HepG2 (cell line): ENCODE results near the gene TTC17. TPM values are rescaled to one million over a fixed set of nuclear protein-coding genes. Genes with fewer than 3 reads are reported as not detected.

ENCODE experiments used
- AGO2 ChIP-seq: fragments of 200-400 bp; formaldehyde crosslinking; optimal IDR thresholded peaks from 2 replicates; pipeline ENCODE3; 2017; ENCODE audit warnings: mild to moderate bottlenecking, low read depth, low read length, moderate library complexity
- ATF3 ChIP-seq: sonication (generic); formaldehyde crosslinking; IDR thresholded peaks from 2 replicates; pipeline ENCODE4 v1.4.0; 2020; ENCODE audit warnings: missing genetic modification reagents
- CBX1 ChIP-seq: IDR thresholded peaks from one replicate; pipeline ENCODE4 v1.6.1; 2016; ENCODE audit warnings: antibody characterized with exemption, low read depth
- DMTF1 ChIP-seq: sonication (generic); formaldehyde crosslinking; IDR thresholded peaks from 2 replicates; pipeline ENCODE4 v1.4.0; 2020; ENCODE audit warnings: mild to moderate bottlenecking, missing genetic modification reagents
- GZF1 ChIP-seq: sonication (generic); formaldehyde crosslinking; IDR thresholded peaks from 2 replicates; pipeline ENCODE4 v1.5.1; 2020; ENCODE audit warnings: mild to moderate bottlenecking, missing genetic modification reagents
- IKZF1 ChIP-seq: fragments of 450-650 bp; IDR thresholded peaks from 2 replicates; pipeline ENCODE4 v1.7.1; 2016
- NFIB ChIP-seq: sonication (generic); formaldehyde crosslinking; IDR thresholded peaks from 2 replicates; pipeline ENCODE4 v1.9.0; 2021; ENCODE audit warnings: missing genetic modification reagents, mild to moderate bottlenecking, borderline replicate concordance
- PAWR ChIP-seq: sonication (generic); formaldehyde crosslinking; IDR thresholded peaks from 2 replicates; pipeline ENCODE4 v1.4.0; 2020; ENCODE audit warnings: missing genetic modification reagents, mild to moderate bottlenecking, borderline replicate concordance
- RCOR2 ChIP-seq: IDR thresholded peaks from 2 replicates; pipeline ENCODE4 v1.6.1; 2016; ENCODE audit warnings: missing biosample characterization, missing genetic modification reagents
- RFX1 ChIP-seq: fragments of 450-650 bp; IDR thresholded peaks from 2 replicates; pipeline ENCODE4 v1.6.1; 2017
- RFX3 ChIP-seq: IDR thresholded peaks from 2 replicates; pipeline ENCODE4 v1.6.1; 2016; ENCODE audit warnings: missing biosample characterization, missing genetic modification reagents
- SATB2 ChIP-seq: sonication (generic); formaldehyde crosslinking; IDR thresholded peaks from 2 replicates; pipeline ENCODE4 v1.5.0; 2020; ENCODE audit warnings: missing genetic modification reagents
- SRSF4 ChIP-seq: fragments of 200-400 bp; formaldehyde crosslinking; IDR thresholded peaks from one replicate; pipeline ENCODE4 v1.6.1; 2018; ENCODE audit warnings: mild to moderate bottlenecking, low read depth, low read length, moderate library complexity; ENCODE audit not compliant: poor library complexity, severe bottlenecking
- SSRP1 ChIP-seq: IDR thresholded peaks from 2 replicates; pipeline ENCODE4 v1.6.1; 2016; ENCODE audit warnings: control low read depth
- TBP ChIP-seq: sonication (generic); formaldehyde crosslinking; IDR thresholded peaks from 2 replicates; pipeline ENCODE4 v1.5.0; 2020; ENCODE audit warnings: missing genetic modification reagents
- ZNF160 ChIP-seq: sonication (generic); formaldehyde crosslinking; IDR thresholded peaks from 2 replicates; pipeline ENCODE4 v1.8.0; 2022; ENCODE audit warnings: mild to moderate bottlenecking, inconsistent platforms, missing genetic modification reagents
- ZNF256 ChIP-seq: sonication (generic); formaldehyde crosslinking; conservative IDR thresholded peaks from 2 replicates; pipeline ENCODE4 v1.4.0; 2020; ENCODE audit warnings: missing genetic modification reagents
- ZNF556 ChIP-seq: sonication (generic); formaldehyde crosslinking; IDR thresholded peaks from 2 replicates; pipeline ENCODE4 v1.4.0; 2020; ENCODE audit warnings: mild to moderate bottlenecking, missing genetic modification reagents, borderline replicate concordance
- ZNF660 ChIP-seq: sonication (generic); formaldehyde crosslinking; IDR thresholded peaks from 2 replicates; pipeline ENCODE4 v1.5.1; 2020; ENCODE audit warnings: mild to moderate bottlenecking, low read depth, missing genetic modification reagents, borderline replicate concordance
- ZNF788 ChIP-seq: sonication (generic); formaldehyde crosslinking; IDR thresholded peaks from 2 replicates; pipeline ENCODE4 v1.5.0; 2020; ENCODE audit warnings: mild to moderate bottlenecking, missing genetic modification reagents, borderline replicate concordance
- ZSCAN20 ChIP-seq: sonication (generic); formaldehyde crosslinking; IDR thresholded peaks from 2 replicates; pipeline ENCODE4 v1.4.0; 2020; ENCODE audit warnings: missing genetic modification reagents, mild to moderate bottlenecking, borderline replicate concordance
- polyA plus RNA-seq, 8 experiments: library from polyadenylated mRNA; depleted of rRNA in 3 of 8; stranded (reverse) in 7 of 8; unstranded in 1 of 8; fragments of >200 nt; fragmentation: Illumina TruSeq in 4 of 8; extraction: Trizol in 4 of 8; gene quantifications; 2 replicates each; pipeline versions ENCODE4 v1.2.1 to v1.2.3, GENCODE V29; 2011 to 2016; ENCODE audit warnings: low read depth in 4 of 8, missing spikeins in 1 of 8, mixed read lengths in 1 of 8; ENCODE audit not compliant: insufficient read depth in 1 of 8
- total RNA-seq, 5 experiments: library from RNA; depleted of rRNA; stranded (reverse); fragments of >200 nt; fragmentation: Illumina TruSeq; extraction: Trizol; gene quantifications; 2 replicates each; pipeline ENCODE4 v1.2.3, GENCODE V29; 2016; ENCODE audit warnings: low read depth in 1 of 5
- TF ChIP-seq, protein P1 (sequence below): sonication (generic); formaldehyde crosslinking; IDR thresholded peaks from 2 replicates; pipeline ENCODE4 v1.4.0; 2020; ENCODE audit warnings: mild to moderate bottlenecking, missing genetic modification reagents, borderline replicate concordance
- TF ChIP-seq, protein P2 (sequence below): sonication (generic); formaldehyde crosslinking; IDR thresholded peaks from 2 replicates; pipeline ENCODE4 v1.4.0; 2020; ENCODE audit warnings: mild to moderate bottlenecking, missing genetic modification reagents

Gene TTC17
- total and polyA plus RNA-seq, 2 of the 13 experiments (the other 11 are each of a cell fraction or from before 2014, with no cell fraction given): 55.9 to 99.7 TPM

- TF ChIP-seq, protein P1, sequence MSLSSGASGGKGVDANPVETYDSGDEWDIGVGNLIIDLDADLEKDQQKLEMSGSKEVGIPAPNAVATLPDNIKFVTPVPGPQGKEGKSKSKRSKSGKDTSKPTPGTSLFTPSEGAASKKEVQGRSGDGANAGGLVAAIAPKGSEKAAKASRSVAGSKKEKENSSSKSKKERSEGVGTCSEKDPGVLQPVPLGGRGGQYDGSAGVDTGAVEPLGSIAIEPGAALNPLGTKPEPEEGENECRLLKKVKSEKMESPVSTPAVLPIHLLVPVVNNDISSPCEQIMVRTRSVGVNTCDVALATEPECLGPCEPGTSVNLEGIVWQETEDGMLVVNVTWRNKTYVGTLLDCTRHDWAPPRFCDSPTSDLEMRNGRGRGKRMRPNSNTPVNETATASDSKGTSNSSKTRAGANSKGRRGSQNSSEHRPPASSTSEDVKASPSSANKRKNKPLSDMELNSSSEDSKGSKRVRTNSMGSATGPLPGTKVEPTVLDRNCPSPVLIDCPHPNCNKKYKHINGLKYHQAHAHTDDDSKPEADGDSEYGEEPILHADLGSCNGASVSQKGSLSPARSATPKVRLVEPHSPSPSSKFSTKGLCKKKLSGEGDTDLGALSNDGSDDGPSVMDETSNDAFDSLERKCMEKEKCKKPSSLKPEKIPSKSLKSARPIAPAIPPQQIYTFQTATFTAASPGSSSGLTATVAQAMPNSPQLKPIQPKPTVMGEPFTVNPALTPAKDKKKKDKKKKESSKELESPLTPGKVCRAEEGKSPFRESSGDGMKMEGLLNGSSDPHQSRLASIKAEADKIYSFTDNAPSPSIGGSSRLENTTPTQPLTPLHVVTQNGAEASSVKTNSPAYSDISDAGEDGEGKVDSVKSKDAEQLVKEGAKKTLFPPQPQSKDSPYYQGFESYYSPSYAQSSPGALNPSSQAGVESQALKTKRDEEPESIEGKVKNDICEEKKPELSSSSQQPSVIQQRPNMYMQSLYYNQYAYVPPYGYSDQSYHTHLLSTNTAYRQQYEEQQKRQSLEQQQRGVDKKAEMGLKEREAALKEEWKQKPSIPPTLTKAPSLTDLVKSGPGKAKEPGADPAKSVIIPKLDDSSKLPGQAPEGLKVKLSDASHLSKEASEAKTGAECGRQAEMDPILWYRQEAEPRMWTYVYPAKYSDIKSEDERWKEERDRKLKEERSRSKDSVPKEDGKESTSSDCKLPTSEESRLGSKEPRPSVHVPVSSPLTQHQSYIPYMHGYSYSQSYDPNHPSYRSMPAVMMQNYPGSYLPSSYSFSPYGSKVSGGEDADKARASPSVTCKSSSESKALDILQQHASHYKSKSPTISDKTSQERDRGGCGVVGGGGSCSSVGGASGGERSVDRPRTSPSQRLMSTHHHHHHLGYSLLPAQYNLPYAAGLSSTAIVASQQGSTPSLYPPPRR (CRISPR knock-in tag): peak; percentile 64; the same call in 1 of the 2 replicates
- TF ChIP-seq ZNF660 (CRISPR knock-in tag): no peak
- TF ChIP-seq GZF1 (CRISPR knock-in tag): 0 out of 2 replicates have a peak, but pooled peaks have one; percentile 76
- TF ChIP-seq ZSCAN20 (CRISPR knock-in tag): peak; percentile 84; the same call in 1 of the 2 replicates
- TF ChIP-seq ZNF788: peak; percentile 53; the same call in 1 of the 2 replicates
- TF ChIP-seq ZNF556: peak; percentile 88
- TF ChIP-seq ATF3 (CRISPR knock-in tag): 0 out of 2 replicates have a peak, but pooled peaks have one; percentile 51
- TF ChIP-seq ZNF256 (CRISPR knock-in tag): peak; percentile 76; the same call in 1 of the 2 replicates
- no peak for TF ChIP-seq SRSF4
- TF ChIP-seq RCOR2: no peak
- TF ChIP-seq ZNF160 (CRISPR knock-in tag): no peak
- no peak for TF ChIP-seq IKZF1
- no peak for TF ChIP-seq RFX3 (CRISPR knock-in tag)
- TF ChIP-seq TBP (CRISPR knock-in tag): no peak
- no peak for TF ChIP-seq RFX1
- TF ChIP-seq, protein P2, sequence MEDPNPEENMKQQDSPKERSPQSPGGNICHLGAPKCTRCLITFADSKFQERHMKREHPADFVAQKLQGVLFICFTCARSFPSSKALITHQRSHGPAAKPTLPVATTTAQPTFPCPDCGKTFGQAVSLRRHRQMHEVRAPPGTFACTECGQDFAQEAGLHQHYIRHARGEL (CRISPR knock-in tag): peak; percentile 82; the same call in 1 of the 2 replicates
- no peak for TF ChIP-seq NFIB (CRISPR knock-in tag)
- TF ChIP-seq SSRP1: 0 out of 2 replicates have a peak, but pooled peaks have one; percentile 55
- TF ChIP-seq AGO2: peak; percentile 66
- TF ChIP-seq DMTF1 (CRISPR knock-in tag): no peak
- no peak for TF ChIP-seq PAWR (CRISPR knock-in tag)
- peak; percentile 50 for TF ChIP-seq CBX1
- 0 out of 2 replicates have a peak, but pooled peaks have one; percentile 60 for TF ChIP-seq SATB2 (CRISPR knock-in tag)
Measured at GRCh38 chr11:43311791-43312607, 46.7 kb upstream of the TTC17 start, which contains the start of gene API5 (continued).
